ENCODE results near the gene PDE11A.
A peak's percentile ranks its signal among the peaks of the same experiment; 100 is the strongest.
"Not testable (repeated sequence)": the region's sequence is repeated elsewhere in the genome, so short reads cannot be mapped to it uniquely, and the experiment has no call there.

Gene PDE11A

DNA sequence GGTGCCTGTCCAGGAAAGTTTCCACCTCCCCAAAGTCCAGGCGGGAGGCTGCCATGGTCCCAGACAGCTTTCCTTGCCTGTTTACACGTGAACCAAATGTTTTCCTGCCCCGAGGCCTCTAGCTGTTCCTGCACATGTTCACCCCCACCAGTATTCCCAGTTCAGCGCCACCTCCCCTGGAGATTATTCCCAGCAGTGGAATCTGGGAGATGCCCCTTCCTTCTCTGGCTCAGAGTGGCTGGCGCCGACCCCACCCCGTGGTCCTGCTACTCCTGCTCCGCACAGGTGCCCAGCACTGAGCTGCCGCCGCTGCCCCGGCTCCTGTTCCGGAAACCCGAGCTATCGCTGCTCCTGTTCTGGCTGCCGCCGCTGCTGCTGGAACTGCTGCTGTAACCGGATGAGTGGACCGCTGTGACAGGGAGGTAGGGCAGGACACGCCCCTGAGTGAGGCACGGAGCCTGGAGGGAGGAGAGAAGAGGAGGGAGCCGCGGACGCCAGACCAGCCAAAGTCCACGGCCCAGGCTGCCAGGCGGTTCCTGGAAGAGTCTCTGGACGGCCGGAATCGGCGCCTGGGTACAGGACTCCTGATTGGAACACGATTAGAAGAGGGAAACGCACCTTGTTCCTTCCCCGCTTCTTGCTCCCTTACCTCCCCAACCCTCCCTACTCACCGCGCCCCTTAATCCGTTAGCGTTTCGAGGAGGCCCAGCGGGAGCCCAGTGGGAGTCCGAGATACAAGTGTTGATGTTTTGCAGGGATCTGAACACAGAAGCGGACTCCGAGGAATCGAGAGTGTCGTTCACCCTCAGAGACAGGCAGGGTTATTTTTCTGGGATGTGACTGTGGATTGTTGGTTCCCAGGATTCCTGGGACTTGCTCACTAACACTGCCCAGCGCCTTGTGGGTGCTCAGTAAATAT is at the start of gene PDE11A:
TSS of gene PDE11A (minus strand) at position 395 of the 919 bp plus-strand sequence. CDS start at position 55, 340 bp downstream.
- peak in 1 of 2 donors; percentile 23 for DNase-seq

DNA sequence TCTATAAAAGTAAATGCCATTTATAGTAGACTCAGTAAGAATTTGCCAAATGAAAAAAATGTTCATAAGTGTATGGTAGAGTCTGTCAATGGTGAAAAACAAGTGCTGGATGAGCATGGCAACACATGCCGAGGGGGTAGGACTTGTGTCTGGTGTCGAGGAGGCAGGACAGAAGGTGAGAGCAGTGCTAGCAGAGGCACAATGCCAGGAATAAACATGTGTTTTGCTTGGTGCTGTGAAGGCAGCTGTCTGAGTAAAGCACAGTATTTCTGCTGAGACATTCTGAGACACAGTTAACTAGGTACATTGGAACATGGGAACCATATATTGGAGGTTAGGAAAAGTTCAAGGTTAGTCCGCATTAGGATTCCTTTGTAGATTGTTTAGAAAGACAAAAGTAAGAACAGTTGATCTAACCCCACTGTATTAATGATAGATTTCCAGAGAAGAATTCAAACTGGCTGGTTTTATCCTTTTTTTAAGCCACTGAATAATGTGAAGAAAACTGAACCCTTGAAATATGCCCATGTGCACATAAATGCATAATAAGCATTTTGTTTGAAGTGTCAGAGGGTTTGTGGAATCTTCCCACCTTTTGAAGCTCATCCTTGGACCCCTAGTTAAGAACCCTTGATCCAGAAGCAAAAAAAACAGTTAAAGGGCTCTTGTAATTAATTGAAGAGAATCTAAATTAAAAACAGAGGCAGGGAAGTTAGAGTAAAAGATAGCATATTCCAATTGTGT is 46.8 kb upstream of the PDE11A start:
- DNase-seq = no peak

DNA sequence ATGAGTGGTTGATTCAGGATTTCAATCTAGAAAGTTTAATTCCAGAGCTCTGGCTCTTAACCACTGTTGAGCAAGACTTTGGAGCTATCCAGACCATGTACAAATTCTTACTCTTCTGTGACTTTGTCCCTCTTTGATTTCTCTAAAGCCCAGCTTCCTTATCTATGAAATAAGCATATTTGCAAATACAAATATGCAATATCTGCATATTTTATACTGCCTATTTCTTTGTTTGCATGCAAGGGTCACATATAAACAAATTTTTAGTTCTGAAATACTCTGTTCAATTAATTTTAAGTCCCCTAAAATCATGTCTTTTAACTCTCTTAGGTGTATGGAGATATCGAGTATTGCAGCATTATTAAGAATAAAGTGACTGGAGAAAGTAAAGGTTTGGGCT is 45.1 kb upstream of the PDE11A start:
- DNase-seq = no peak

DNA sequence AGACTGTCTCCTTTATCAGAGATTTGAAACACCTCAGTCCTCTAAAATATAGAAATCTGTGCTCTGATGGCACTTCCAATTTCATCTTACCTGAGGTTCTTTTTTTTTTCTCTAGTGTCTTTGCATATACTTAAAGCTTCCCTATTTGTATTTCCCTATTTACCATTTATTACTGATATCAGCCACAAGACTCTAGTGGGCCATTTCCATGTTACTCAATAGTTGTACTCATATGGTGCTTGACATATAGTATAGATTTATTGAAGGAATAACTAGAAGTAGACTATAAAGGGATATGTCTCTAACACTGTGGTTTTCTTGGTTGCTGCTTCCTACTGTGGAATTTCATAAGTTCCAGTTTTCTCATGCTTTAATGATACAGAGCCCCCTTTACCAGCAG is 42.7 kb upstream of the PDE11A start:
- DNase-seq = peak; percentile 40 to 58

DNA sequence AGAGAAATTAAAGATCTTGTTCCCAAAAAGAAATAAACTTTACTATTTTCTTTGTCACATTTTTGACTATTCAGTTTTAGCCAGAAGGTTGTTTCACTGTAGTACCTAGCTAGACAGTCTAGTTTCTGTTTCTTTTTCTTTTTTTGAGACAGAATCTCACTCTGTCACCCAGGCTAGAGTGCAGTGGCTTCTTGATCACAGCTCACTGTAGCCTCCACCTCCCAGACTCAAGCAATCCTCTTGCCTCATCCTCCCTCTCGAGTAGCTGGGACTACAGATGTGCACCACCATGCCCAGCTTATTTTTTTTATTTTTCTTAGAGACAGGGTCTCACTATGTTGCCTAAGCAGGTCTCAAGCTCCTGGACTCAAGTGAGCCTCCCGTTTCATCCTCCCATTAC is 41.9 kb upstream of the PDE11A start:
- no peak for DNase-seq

DNA sequence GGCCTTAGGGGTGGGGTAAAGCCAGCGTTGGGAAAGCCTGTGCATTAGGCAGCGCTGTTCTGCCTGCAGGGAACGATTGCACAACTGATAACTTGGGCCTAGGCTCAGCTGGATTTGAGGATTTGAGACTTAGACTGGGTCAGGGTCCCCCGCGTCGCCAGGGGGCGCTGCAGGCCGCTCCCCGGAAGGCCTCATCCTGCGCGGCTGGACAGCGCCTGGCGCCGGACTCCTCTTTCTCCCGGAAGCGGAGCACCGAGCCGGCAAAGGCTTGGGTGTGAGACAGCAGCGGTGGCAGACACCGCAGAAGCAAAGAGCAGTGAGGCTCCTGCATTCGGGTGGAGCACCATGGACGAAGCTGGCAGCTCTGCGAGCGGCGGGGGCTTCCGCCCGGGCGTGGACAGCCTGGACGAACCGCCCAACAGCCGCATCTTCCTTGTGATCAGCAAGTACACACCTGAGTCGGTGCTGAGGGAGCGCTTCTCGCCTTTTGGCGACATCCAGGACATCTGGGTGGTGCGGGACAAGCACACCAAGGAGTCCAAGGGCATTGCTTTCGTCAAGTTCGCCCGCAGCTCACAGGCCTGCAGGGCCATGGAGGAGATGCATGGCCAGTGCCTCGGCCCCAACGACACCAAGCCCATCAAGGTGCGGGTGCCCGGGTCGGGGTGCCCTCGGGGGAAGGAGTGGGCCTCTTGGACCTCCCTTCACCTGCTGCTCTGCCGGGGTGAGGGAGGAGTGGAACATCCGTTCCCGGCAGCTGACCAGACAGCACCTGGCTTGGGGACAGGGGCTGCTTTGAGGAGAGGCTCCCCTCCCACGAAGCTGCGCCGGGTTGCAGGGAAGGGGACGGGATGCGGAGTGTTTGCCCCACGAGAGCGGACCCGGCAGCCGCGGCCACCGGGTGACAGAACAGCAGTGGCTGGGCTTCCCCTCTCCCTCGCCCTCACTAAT is 39.9 kb upstream of the PDE11A start, which contains the start of gene RBM45:
TSS of gene RBM45 (plus strand) at position 236 of the 951 bp plus-strand sequence. CDS start at position 346, 110 bp downstream.
- peak; percentile 88 to 97 for DNase-seq

DNA sequence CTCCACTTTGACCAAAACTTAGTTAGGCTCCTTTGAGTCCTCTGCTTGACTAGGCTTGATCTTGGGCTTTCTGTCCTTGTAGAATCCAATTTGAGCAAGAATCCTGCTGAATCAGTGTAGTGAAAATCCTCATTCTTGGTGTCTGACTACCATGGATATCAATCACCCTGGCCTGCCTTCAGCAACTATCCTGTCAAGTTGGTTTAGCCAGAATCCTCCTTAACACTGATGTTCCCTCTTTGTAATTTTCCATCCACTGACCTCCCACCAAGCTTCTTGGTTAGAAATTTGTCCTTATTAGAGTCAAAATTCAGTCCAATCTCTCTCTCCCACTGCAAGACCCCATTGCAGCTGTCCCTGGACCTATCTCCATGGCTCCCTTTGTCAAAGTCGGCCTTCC is 39.2 kb upstream of the PDE11A start:
- no peak for DNase-seq

DNA sequence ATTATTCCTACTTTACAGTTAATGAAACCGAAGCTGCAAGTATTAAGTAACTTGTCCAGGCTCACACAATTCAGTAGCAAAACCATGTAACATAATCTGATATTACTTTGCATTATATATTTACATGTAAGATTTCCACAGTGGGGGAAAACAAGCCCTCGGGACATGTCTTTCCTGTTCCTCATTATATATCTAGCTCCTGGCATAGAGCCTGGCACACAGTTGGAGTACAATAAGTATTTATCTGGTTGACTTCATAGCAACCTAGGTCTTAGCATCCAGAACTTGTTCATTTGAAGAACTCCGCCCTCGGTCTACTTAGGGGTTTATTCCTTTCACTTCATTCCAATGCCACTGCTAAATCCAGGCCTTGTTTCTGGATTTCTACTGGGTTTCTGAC is 38.1 kb upstream of the PDE11A start:
- DNase-seq = no peak

DNA sequence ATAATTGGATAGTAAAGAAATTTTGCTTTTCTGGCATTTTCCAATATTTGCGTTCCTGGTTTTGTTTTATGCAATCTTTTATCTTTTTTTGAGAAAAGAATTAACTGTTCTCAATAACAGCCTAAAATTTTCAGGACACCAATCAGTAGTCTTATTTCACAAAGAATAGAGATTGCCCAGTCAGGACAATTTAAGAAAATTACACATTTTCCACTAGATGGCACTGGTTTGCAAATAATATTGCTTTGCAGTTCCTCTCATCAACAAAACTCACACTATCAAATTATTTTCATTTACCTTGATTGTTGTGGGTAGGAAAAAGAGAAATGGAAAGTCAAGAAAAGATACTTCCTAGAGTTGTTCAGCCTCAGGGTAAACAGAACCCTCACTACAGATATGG is 37.2 kb upstream of the PDE11A start:
- DNase-seq = peak; percentile 41 to 73

DNA sequence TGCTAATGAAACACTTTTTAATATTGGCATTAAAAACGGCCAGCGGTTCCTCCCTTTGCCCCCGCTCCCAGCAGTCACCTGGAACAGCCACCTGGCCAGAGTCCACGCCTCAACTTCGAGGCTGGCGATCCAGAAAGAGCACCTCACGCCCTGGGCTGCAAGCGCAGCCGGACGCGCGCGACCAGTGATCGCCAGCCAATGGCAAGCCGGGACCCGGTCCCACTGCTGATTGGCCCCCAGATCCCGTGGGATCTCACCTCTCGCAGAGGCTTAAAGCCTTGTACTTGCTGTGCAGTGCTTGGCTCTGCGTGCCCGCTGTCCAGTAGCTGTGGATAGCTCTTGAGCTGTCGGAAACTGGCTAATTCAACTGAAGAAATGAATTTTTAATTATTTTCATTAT is 35.6 kb upstream of the PDE11A start:
- no peak for DNase-seq

DNA sequence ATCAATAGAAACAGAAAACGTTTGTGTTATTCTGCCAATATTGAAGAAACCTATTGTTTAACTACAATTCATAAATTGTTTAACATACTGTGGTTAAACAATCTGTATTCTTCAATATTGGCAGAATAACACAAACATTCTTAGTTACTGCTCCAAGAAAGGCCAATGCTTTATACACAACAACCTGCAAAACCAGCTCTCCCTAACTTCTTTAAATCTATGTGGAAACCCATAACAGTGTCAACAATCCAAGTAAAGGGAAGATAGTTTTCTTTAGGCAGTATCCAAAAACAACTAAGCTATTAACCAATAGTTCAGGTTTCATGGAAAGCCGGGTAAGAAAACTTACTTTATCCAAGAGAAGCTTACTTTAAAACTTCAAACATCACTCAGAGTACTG is 33.5 kb upstream of the PDE11A start:
- no peak for DNase-seq

DNA sequence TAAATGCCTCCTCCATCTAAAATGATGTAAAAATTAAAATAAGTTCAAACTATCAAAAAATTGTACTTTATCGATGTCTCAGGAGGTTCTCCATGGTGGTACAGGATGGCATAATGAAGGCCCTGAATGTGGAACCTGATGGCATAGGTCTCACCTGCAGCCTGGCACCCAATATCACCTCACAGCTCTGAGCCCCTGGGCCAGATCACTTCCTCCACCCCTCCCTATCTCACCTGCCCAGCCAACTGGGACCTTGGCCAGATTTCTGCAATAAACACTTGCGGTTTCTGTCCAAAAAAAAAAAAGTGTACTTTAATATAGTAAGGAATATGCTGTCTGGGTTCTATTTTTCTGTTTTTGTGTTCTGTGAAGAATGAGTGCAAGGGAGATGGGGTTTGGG is 33.0 kb upstream of the PDE11A start:
- no peak for DNase-seq

DNA sequence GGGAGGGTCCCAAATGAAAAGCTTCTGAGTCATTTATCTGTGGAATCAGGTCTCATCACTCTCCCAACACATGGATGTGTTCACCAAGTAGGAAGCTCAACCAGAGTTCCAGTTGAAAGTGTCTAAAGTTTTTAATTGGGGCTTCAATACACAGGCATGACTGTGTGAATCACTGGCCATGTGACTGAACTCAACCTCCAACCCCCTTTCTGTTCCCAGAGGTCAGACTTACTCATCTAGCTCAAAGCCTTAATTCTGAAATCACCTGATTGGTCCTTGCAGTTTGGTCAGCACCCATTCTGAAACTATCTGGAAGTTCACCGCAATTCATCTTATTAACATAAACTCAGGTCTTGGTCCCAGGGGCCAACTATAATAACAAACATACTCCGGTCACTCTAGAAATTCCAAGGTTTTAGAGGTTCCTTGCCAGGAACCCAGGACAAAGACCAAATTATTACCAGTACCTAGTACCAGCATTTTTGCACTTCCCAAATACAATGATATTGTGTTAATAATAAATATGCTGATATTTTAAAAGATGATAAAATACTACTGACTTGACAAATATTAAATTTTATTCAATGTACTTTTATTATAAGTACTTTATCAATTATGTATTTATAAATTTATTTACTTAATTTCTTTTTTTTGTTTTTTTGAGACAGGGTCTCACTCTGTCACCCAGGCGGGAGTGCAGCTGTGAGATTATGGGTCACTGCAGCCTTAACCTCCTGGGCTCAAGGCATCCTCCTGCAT is 28.9 kb upstream of the PDE11A start:
- DNase-seq = peak in 1 of 2 donors; percentile 3

DNA sequence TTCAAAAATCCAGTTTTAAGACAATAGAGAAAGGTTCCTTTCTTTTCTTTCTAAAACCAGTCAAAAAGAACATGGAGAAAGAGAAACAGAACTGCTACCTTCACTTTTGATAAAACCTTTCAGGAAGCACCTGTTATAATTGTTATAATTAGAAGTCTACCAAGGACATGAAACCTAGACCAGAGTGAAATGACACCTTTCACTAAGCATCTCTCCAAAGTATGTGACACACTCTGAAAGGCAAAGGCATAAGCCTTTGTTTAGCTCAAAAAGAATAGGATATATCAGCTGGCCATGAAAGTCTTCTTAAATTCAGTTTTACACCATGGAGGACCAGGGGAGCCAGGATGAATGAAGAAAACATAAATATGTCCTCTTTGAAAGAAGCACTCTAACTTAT is 20.9 kb upstream of the PDE11A start:
- DNase-seq = no peak

DNA sequence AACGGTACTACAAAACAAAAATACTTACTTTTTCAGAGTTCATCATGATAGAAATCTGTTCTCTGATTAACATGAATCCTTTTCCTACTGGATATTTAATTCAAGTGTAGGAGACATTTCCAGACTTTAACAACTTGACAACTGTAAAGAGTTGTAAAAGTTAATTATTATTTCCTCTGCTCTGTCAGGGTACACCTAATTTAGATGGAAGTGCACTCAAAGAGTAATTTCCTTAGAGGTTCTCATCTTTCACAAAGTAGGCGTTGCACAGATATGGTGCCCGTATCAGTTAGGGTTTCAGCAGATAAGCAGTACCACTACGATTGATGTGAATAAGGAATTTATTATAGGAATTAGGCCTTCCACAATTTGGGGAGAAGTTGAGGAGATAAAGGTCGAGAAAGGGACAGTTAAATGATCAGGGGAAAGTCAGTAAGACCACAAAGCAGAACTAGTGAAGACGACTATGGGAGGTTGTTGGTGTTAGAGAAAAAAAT is 16.2 kb upstream of the PDE11A start:
- no peak for DNase-seq

DNA sequence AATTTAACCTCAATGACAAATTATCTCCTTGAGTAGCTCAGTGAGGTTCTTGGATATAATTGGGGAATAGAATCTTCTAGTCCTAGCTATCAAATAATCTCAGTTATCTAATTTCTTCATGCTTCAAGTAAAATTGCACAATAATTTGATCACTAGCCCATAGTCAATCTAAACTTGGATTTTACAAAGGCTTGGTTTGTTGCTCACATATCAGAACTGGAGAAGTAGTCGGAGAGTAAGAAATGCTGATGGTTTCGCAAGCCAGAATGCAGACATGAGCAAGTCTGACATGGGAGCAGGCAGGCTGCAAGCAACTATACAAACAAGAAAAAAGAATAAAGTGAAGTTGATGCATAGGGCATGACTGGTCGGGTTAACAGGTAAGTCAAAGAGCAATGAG is 11.7 kb upstream of the PDE11A start:
- DNase-seq = no peak

DNA sequence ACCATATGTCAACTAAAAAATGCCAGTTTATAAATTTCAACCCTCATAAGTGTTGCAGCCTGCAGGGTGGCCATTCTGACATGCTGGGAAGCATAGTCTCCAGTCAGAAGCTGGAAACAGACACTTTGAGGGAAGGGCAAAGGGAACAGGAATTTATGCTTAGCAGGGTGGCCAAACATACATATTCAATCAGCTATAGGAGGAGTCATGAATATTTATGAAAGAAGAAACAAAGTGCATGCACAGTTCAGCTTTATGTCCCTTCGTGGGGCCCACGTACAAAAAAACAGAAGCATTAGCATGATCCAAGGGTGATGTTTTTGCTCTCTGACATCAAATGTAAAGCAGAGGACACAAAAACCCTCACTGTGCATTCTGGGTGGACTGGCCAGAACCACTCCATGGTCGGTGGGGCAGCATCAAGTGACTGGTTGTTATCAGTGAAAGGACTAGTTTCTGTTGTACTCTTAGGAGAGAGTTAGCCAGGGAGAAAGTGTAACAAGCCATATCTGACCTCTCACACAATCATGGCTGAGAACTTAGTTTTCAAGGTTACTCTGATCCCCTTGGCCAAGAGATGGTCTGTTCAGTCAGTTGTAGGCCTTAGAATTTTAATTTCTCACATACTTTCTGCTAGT is 9.9 kb upstream of the PDE11A start:
- no peak for DNase-seq

DNA sequence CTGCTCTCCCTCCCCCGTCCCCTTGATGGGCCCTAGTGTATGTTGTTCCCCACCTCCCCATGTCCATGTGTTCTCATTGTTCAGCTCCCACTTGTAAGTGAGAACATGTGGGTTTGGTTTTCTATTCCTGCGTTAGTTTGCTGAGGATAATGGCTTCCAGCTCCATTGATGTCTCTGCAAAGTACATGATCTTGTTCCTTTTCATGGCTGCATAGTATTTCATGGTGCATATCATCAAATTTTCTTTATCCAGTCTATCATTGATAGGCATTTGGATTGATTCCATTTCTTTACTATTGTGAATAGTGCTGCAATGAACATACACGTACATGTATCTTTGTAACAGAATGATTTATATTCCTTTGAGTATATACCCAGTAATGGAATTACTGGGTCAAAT is 6.7 kb upstream of the PDE11A start:
- DNase-seq = not testable (repeated sequence)

DNA sequence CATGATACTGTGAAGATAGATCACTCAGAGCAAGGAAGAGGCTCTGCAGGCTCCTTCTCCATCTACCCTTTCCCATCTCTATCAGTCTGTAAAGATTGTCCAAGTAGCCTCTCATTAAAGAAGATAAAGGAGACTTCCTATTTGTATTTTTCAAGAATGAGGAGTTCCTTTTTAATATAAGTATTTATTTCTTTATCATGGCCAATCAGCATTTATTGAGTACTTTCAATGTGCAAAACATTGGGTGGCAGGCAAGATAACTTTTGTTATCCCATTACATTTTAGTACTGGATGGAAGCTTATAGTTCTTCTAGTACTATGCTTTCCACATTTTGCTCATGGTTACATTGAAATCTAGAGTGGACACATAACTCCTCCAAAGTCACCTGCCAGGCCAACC is 3.6 kb upstream of the PDE11A start:
- no peak for DNase-seq

DNA sequence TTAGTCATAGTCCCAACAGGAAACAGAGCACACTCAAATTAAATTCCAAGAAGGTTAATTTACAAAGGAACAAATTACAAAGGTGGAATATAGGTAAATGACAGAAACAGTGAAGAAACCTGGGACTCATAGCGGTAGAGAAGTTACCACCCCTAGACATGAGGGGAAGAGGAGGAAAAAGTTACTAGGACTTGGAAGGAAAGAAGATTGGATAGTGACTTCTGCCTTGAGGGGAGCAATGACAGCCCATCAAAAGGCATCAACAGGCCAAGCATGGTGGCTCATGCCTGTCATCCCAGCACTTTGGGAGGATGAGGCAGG is 2.4 kb upstream of the PDE11A start:
- DNase-seq = no peak

Measured in inflammatory macrophage treated with lipopolysaccharide for 1 hour (primary cell).